Rectal smooth muscle tissue (tissue), 1 donor: ENCODE measurements around the gene RIPOR1.

Experiments
- H3K27ac ChIP-seq: one replicate; pipeline ENCODE4 v1.7.0; 2013; ENCODE audit warnings: low read depth, low read length, inconsistent platforms
- H3K27me3 ChIP-seq: one replicate; pipeline ENCODE4 v1.7.0; 2013; ENCODE audit warnings: low read length; ENCODE audit not compliant: control insufficient read depth, insufficient read depth
- H3K36me3 ChIP-seq: one replicate; pipeline ENCODE4 v1.7.0; 2013; ENCODE audit warnings: low read length; ENCODE audit not compliant: control insufficient read depth, insufficient read depth
- H3K4me1 ChIP-seq: one replicate; pipeline ENCODE4 v1.7.0; 2013; ENCODE audit warnings: low read length; ENCODE audit not compliant: control insufficient read depth, insufficient read depth
- H3K4me3 ChIP-seq: one replicate; pipeline ENCODE4 v1.7.0; 2013; ENCODE audit warnings: low read length
- H3K9ac ChIP-seq: one replicate; pipeline ENCODE4 v1.7.0; 2013; ENCODE audit warnings: low read length

Gene RIPOR1

DNA sequence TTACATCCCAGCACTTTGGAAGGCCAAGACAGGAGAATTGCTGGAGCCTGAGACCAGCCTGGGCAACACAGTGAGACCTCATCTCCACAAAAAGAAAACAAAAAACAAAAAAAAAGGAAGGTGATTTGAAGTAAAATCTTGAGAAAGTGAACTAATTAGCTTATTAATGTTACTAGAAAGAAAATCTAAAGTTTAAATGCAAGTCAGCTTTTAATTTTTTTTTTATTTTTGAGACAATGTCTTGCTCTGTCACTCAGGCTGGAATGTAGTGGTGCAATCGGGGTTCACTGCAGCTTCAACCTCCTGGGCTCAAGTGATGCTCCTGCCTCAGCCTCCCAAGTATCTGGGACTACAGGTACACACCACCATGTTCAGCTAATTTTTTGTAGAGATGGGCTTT lies 30.2 kb downstream of the RIPOR1 start:
- H3K27me3 ChIP-seq = no peaks in the 10 kb centered on the region
- no peaks in the 10 kb centered on the region for H3K36me3 ChIP-seq
- H3K4me3 ChIP-seq = no peak overlapping the region
- no peak overlapping the region for H3K9ac ChIP-seq
- peaks cover 4% of the 10 kb centered on the region for H3K4me1 ChIP-seq
- H3K27ac ChIP-seq = no peak overlapping the region

- H3K36me3 ChIP-seq = no peaks in the 10 kb centered on the region
- no peak overlapping the region for H3K4me3 ChIP-seq
- no peak overlapping the region for H3K27ac ChIP-seq
- no peak overlapping the region for H3K9ac ChIP-seq
- peaks cover 8% of the 10 kb centered on the region for H3K4me1 ChIP-seq
- H3K27me3 ChIP-seq = no peaks in the 10 kb centered on the region
These were observed 32.3 kb downstream of the RIPOR1 start for GRCh38 chr16:67560827-67561342.

- Histone ChIP-seq H3K4me3 (peak overlapping the region; percentile 80), H3K27me3 (no peaks in the 10 kb centered on the region), H3K27ac (peak overlapping the region; percentile 90), H3K36me3 (no peaks in the 10 kb centered on the region), H3K9ac (peak overlapping the region; percentile 96), H3K4me1 (peaks cover 8% of the 10 kb centered on the region)
These were observed 32.8 kb downstream of the RIPOR1 start for GRCh38 chr16:67561501-67561823.

GRCh38 chr16:67561824-67562525 lies 33.3 kb downstream of the RIPOR1 start:
- Histone ChIP-seq H3K4me1 (peaks cover 8% of the 10 kb centered on the region), H3K9ac (peak overlapping the region; percentile 96), H3K4me3 (peak overlapping the region; percentile 80), H3K27me3 (no peaks in the 10 kb centered on the region), H3K27ac (peak overlapping the region; percentile 90), H3K36me3 (no peaks in the 10 kb centered on the region)

DNA sequence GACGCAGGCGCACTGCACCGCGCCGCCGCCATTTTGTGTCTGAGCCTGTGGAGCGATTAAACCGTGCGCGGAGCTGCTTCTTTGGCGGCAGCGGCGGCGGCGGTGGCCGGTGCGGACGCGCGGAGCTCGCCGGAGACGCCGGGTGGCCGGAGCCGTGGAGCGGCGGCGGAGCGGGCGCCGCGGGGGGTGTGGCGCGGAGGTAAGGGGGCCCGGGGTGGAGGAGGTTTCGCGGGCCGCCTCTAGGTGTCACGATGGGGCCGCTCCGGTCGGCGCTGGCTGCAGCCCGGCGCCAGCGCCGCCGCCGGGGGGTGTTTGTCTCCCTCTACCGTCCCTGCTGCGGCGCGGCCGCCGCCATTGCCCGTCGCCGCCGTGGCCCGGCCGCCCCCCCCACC lies 33.9 kb downstream of the RIPOR1 start, which contains the start of gene CTCF:
Gene CTCF (plus strand): TSS at position 1 of the 392 bp plus-strand sequence. CDS start 48,307 bp downstream, outside the sequence.
- peak within 1 kb of the TSS; percentile 86 for H3K4me3 ChIP-seq
- peak within 1 kb of the TSS; percentile 96 for H3K9ac ChIP-seq
- no peaks in the 10 kb centered on the region for H3K27me3 ChIP-seq
- H3K4me1 ChIP-seq = peaks cover 8% of the 10 kb centered on the region
- H3K27ac ChIP-seq = peak within 1 kb of the TSS; percentile 94
- H3K36me3 ChIP-seq = no peaks in the 10 kb centered on the region

DNA sequence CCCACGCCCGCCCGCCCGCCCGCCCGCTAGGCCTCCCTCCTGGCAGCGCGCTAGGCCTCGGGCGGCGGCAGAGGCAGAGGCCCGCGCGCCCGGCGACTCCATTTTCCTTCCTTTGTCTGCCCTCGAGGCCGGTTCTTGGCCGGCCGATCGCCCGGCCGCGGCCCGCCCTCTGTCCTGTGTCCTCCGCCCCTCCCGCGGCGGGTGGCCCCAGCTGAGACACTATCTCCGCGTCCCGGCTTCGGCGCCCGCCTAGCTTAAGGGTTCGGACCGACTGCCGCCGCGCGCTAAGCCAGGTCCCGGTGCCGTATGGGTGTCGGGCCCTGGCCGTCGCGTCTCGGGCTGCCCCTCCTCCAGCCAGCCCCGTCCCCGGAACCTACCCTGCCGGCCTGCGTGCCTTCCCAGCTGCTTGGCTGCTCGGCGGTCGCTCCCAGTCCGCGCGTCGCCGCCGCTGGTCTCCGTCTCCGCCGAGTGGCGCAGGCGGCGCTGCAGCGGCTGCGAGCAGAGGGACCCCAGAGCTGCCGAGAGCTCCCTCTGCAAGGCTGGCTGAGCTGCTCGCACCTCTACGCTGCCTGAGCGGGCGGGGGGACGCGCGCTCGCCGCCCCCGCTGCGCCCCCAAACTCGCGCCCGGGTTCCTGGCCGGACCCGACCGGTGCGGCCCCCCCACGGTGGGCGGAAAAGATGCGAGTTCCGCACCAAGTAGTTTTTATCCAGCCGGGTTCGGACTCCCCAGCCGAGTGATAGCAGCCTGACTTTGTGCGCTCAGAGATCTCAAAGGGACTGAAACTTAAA lies 34.5 kb downstream of the RIPOR1 start:
- Histone ChIP-seq H3K9ac (peak overlapping the region; percentile 70), H3K4me3 (peak overlapping the region; percentile 86), H3K27ac (peak overlapping the region; percentile 94), H3K27me3 (no peaks in the 10 kb centered on the region), H3K36me3 (no peaks in the 10 kb centered on the region), H3K4me1 (peaks cover 8% of the 10 kb centered on the region)

- Histone ChIP-seq H3K4me3 (peak overlapping the region; percentile 86), H3K36me3 (no peaks in the 10 kb centered on the region), H3K4me1 (peaks cover 8% of the 10 kb centered on the region), H3K9ac (peak overlapping the region; percentile 70), H3K27me3 (no peaks in the 10 kb centered on the region), H3K27ac (peak overlapping the region; percentile 94)
These were observed 35.3 kb downstream of the RIPOR1 start for GRCh38 chr16:67563708-67564468.

- no peak overlapping the region for H3K4me3 ChIP-seq
- H3K9ac ChIP-seq = no peak overlapping the region
- H3K27me3 ChIP-seq = no peaks in the 10 kb centered on the region
- peaks cover 8% of the 10 kb centered on the region for H3K4me1 ChIP-seq
- H3K27ac ChIP-seq = no peak overlapping the region
- H3K36me3 ChIP-seq = no peaks in the 10 kb centered on the region
These were observed 37.0 kb downstream of the RIPOR1 start for GRCh38 chr16:67565470-67566100.

DNA sequence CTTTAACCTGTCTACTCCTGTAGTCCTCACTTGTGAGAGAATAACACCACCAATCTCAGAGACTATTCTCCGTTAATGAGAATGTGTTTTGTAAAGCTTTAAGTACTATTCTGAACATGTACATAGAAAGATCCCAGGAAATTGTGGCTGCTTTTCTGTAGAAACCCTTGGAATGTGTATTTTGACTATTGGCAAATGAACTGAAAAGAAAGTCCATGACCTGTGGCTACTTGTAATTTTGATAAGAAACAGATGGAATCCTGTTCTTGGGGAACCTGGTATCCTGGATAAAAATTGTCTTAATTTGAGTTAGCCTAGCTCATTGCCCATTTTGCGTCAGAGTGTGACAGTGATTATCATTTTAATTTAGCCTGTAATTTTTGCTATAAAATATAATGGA lies 42.8 kb downstream of the RIPOR1 start:
- Histone ChIP-seq H3K9ac (no peak overlapping the region), H3K27ac (no peak overlapping the region), H3K4me3 (no peak overlapping the region), H3K4me1 (peaks cover 8% of the 10 kb centered on the region), H3K36me3 (peaks cover 3% of the 10 kb centered on the region), H3K27me3 (no peaks in the 10 kb centered on the region)

DNA sequence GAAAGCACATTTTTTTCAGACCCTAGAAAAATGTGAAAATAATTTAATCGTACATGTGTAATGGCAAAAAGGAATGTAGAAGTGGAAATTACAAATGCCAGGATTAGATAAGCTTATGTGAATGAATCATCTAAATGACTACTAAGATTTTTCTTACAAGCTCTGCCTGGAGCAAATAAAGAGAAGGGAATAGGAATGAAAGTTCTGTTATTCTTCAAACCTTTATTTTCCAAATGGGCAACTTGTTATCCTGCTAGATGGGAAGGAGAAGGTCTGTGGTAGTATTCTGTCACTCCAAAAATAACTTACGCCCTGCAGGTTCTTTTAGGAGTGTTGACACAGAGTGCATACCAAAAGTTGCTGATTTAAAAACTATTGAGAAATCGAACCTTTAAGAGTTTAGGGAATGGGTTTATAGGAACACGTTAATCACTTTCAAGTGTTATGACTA lies 43.4 kb downstream of the RIPOR1 start:
- no peak overlapping the region for H3K4me3 ChIP-seq
- no peaks in the 10 kb centered on the region for H3K27me3 ChIP-seq
- H3K36me3 ChIP-seq = peaks cover 3% of the 10 kb centered on the region
- peak overlapping the region; percentile 32 for H3K27ac ChIP-seq
- H3K9ac ChIP-seq = no peak overlapping the region
- H3K4me1 ChIP-seq = peaks cover 8% of the 10 kb centered on the region

DNA sequence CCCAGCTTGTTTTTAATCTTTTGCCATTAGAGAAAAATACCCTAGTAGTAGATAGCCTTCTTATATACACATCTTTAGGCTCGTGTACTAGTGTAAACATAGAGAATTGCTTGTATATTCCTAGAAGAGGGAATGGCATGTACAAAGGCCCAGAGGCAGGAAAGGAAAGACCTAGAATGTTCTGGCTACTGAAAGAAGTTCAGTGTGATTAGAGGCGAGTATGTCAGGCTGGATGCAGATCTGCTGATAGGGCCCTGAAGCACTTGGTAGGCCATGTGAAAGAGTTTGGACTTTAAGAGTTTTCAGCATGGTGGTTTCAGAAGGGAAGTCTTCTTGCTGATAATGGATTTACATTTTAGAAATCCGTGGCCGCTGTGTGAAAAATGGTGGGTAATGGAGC lies 51.1 kb downstream of the RIPOR1 start:
- no peaks in the 10 kb centered on the region for H3K27me3 ChIP-seq
- H3K4me3 ChIP-seq = no peak overlapping the region
- H3K36me3 ChIP-seq = no peaks in the 10 kb centered on the region
- H3K27ac ChIP-seq = no peak overlapping the region
- H3K9ac ChIP-seq = no peak overlapping the region
- H3K4me1 ChIP-seq = no peaks in the 10 kb centered on the region

DNA sequence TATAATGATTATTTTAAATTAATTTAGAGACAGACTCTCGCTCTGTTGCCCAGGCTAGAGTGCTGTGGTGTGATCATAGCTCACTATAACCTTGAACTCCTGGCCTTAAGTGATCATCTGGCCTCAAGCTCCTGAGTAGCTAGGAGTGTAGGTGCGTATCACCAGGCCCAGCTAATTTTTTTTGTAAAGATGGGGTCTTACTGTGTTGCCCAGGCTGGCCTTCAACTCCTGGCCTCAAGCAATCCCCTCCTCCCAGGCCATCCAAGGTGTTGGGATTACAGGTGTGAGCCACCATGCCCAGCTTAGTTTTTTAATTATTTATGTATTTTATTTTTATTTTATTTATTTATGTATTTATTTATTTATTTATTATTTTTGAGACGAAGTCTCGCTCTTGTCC lies 51.6 kb downstream of the RIPOR1 start:
- H3K9ac ChIP-seq = no peak overlapping the region
- no peaks in the 10 kb centered on the region for H3K4me1 ChIP-seq
- no peak overlapping the region for H3K27ac ChIP-seq
- no peaks in the 10 kb centered on the region for H3K36me3 ChIP-seq
- no peaks in the 10 kb centered on the region for H3K27me3 ChIP-seq
- H3K4me3 ChIP-seq = no peak overlapping the region
